HG03196 (cell line): ENCODE measurements around the gene DLL1.

Experiments
- ATAC-seq: cut with Tn5 transposase; IDR thresholded peaks from one replicate; pipeline ENCODE4 v1.9.1; 2021; ENCODE audit not compliant: unreplicated experiment

DLL1 gene

GRCh38 chr6:170234419-170234818 lies 56.5 kb downstream of the DLL1 start:
- no peak for ATAC-seq

- ATAC-seq, result no peak
Observed at GRCh38 chr6:170233286-170234205, 57.3 kb downstream of the DLL1 start.
